ENCODE data around the gene G2E3.
"Not testable (repeated sequence)": the region's sequence is repeated elsewhere in the genome, so short reads cannot be mapped to it uniquely, and the experiment has no call there.

Gene G2E3

DNA sequence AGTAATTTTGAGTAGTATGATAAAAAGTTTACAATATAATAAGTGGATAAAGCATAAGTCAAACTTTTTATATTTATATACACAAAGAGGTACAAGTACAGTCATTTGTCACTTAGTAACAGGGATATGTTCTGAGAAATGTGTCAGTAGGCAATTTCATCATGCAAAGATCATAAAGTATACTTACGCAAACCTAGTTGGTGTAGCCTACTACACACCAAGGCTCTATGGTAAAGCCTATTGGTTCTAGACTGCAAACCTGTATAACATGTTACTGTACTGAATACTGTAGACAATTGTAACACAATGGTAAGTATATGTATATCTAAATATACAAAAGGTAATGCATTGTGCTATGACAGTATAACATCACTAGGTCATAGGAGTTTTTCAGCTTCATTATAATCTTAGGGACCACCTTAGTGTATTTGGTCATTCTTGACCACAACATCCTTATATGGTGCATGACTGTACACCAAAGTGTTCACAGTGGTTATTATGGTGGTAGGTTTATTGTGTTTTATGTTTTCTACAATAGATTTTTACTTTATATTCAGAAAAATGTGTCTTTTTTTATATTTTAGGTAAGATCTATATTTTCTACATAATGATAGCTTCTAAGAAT is 48.3 kb downstream of the G2E3 start:
- no peak for DNase-seq

- DNase-seq, result no peak
These were observed 49.6 kb downstream of the G2E3 start for GRCh38 chr14:30608533-30609006.

- no peak for DNase-seq
These were observed 51.9 kb downstream of the G2E3 start for GRCh38 chr14:30610787-30611343.

- no peak for DNase-seq
These were observed 55.2 kb downstream of the G2E3 start for GRCh38 chr14:30614155-30614554.

- no peak for DNase-seq
These were observed 61.2 kb downstream of the G2E3 start for GRCh38 chr14:30620178-30620577.

- no peak for DNase-seq
These were observed 62.5 kb downstream of the G2E3 start for GRCh38 chr14:30621354-30621939.

- peak; percentile 95 for DNase-seq
These were observed 63.2 kb downstream of the G2E3 start, which contains the start of gene SCFD1 for GRCh38 chr14:30621940-30622830. Gene SCFD1 (plus strand): TSS chr14:30622319. CDS start chr14:30622339, 20 bp downstream.

- DNase-seq, result no peak
These were observed 64.6 kb downstream of the G2E3 start for GRCh38 chr14:30623412-30624131.

DNA sequence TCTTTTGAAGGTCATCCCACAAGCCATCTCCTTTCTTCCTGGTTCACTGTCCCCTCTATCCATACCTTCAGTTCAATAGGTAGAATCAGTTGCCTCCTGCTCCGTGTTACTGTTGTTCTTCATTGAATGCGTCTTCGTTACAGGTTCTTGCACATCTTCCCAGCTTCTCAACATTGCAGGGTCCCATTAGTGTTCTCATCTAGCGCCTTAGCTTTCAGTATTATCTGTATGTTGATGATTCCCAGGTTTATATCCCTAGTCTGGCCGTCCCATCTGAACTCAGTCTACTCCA is 65.1 kb downstream of the G2E3 start:
- no peak for DNase-seq

- DNase-seq, result no peak
These were observed 66.6 kb downstream of the G2E3 start for GRCh38 chr14:30625533-30625932.

DNA sequence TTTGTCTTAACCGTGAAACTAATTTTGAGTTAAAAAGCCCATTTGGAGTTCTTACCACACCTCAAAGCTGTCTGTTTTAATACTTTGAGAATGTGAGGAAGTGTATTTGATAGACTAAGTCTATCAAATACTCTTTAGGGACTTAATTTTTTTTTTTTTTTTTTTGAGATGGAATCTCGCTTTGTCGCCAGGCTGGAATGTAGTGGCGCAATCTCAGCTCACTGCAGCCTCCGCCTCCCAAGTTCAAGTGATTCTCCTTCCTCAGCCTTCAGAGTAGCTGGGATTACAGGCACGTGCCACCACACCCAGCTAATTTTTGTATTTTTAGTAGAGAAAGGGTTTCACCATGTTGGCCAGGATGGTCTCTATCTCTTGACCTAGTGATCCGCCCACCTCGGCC is 70.5 kb downstream of the G2E3 start:
- not testable (repeated sequence) for DNase-seq

GRCh38 chr14:30630248-30630647 is 71.3 kb downstream of the G2E3 start:
- no peak for DNase-seq

GRCh38 chr14:30632730-30633129 is 73.8 kb downstream of the G2E3 start:
- no peak for DNase-seq

DNA sequence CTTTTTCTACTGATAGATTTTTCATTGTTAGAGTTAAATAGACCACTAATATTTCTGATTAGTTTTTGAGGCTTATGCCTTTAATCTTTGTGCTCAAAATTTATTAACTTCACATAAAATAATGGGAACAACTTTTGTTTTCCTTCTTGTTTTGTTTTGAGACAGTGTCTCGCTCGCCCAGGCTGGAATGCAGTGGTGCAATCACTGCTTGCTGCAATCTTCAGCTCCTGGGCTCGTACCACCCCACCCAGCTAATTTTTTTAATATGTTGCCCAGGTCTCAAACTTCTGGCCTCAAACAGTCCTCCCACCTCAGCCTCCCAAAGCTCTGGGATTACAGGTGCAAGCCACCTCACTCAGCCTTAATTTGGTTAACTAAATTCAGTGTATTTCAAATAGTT is 80.0 kb downstream of the G2E3 start:
- DNase-seq, result no peak

DNA sequence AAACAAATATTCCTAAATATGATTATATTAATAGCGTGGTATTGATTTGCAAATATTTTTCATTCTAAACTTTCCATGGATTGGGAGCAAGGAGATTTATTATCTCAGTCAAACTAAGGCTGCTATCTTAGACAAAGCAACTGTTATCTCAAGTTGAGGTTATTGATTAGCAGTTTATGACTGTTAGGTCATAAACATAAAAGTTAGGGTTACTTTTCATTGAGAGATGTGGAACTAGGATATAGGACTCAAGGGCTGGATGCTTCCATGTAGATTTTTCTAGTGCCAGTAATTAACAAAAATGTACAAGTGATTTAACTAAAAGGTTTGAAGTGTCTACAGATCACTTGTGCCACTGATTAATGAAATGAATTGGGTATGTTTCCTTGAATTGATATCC is 82.2 kb downstream of the G2E3 start:
- DNase-seq, result no peak

DNA sequence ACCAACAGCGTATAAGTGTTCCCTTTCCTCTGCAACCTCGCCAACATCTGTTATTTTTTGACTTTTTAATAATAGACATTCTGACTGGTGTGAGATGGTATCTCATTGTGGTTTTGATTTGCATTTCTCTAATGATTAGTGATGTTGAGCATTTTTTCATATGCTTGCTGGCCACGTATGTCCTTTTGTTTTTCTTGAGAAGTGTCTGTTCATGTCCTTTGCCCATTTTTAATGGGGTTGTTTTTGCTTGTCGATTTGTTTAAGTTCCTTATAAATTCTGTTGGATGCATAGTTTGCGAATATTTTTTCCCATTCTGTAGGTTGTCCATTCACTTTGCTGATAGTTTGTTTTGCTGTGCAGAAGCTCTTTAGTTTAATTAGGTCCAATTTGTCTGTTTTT is 85.5 kb downstream of the G2E3 start:
- not testable (repeated sequence) for DNase-seq

DNA sequence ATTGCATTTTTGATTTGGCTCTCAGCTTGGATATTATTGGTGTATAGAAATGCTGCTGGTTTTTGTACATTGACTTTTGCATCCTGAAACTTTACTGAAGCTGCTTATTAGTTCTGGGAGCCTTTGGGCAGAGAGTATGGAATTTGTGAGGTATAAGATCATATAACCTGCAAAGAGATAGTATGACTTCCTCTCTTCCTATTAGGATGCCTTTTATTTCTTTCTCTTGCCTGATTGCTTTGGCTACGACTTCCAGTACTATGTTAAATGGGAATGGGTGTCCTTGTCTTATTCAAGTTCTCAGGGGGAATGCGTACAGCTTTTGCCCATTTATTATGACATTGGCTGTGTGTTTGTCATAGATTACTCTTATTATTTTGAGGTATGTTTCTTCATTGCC is 86.6 kb downstream of the G2E3 start:
- no peak for DNase-seq

- DNase-seq, result no peak
These were observed 89.5 kb downstream of the G2E3 start for GRCh38 chr14:30648471-30648870.

DNA sequence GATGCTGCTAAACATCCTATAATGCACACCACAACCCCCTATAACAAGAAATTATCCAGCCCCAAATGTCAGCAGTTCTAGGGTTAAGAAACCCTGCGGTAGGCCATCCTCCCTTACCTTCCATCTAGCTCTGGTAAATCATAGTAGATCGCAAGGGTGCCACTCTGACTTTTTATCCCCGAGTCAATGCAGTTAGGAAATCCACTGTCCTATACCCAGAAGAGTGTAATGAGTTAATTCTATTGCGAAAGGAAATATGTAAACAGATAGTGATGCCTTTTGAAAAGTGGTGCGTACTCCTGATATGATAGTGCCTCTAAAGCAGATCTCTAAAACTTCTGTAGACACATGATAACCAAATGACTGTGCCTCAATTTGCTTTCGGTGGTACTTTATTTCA is 93.0 kb downstream of the G2E3 start:
- DNase-seq, result no peak

GRCh38 chr14:30655124-30655523 is 96.2 kb downstream of the G2E3 start:
- DNase-seq, result no peak

GRCh38 chr14:30655658-30656057 is 96.7 kb downstream of the G2E3 start:
- DNase-seq, result no peak

- DNase-seq, result no peak
These were observed 97.3 kb downstream of the G2E3 start for GRCh38 chr14:30656190-30656632.

- DNase-seq, result no peak
These were observed 98.1 kb downstream of the G2E3 start for GRCh38 chr14:30657050-30657449.
